ENCODE data around the gene CFAP61.

DNA sequence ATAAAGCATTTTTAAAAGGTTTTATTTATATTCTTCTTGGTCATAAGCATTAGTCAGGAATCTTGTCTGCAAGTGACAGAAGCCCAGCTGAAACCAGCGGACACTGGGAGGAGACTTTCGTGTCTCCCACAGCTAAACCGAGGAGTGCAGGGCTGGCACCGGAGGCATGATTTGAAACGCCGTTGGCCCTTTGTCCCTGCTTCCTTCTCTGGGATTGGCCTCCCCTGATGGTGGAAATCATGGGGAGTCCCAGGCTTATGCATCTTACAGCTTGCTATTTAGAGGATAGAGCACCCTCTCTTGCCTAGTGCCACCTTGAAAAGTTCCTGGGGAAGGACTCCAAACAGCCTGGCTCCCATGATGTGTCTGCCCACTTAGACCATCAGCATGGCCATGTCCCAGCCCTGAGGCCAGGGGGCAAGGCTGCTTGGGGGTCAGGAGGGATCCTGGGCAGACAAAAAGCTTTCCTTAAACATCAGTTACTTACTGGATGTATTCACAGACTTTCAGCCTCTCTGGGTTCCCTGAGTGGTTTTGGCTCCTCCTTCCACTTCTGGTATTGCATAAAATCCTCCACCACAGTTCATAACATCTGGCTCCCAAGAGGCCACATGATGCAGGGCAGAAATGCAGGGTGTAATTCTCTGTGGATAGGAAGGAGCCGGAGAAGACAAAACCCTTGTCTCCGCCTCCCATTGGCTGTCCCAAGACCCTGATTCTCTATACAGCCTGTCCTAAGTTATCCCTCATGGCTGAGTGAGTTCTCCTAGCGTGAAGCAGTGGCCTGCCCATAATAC, 266.2 kb downstream of the CFAP61 start:
- TF ChIP-seq EP300 (IDR thresholded peaks at IDR 0.05; ENCODE audit: borderline replicate concordance in 1 of 2, low read depth in 1 of 2, low read length in 1 of 2), result no peak
- TF ChIP-seq, protein P1, sequence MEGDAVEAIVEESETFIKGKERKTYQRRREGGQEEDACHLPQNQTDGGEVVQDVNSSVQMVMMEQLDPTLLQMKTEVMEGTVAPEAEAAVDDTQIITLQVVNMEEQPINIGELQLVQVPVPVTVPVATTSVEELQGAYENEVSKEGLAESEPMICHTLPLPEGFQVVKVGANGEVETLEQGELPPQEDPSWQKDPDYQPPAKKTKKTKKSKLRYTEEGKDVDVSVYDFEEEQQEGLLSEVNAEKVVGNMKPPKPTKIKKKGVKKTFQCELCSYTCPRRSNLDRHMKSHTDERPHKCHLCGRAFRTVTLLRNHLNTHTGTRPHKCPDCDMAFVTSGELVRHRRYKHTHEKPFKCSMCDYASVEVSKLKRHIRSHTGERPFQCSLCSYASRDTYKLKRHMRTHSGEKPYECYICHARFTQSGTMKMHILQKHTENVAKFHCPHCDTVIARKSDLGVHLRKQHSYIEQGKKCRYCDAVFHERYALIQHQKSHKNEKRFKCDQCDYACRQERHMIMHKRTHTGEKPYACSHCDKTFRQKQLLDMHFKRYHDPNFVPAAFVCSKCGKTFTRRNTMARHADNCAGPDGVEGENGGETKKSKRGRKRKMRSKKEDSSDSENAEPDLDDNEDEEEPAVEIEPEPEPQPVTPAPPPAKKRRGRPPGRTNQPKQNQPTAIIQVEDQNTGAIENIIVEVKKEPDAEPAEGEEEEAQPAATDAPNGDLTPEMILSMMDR (IDR thresholded peaks at IDR 0.05), result no peak
- no peak for TF ChIP-seq RAD21 (IDR thresholded peaks at IDR 0.05; ENCODE audit: low read length)
- TF ChIP-seq RXRA (IDR thresholded peaks at IDR 0.05; ENCODE audit: borderline replicate concordance, low read depth), result no peak
- no peak for TF ChIP-seq NRF1 (IDR thresholded peaks at IDR 0.05; ENCODE audit: low read depth, low read length)
- TF ChIP-seq RCOR1 (IDR thresholded peaks at IDR 0.05; ENCODE audit: low read length), result no peak
- TF ChIP-seq TCF12 (IDR thresholded peaks at IDR 0.05), result no peak
- no peak for TF ChIP-seq POLR2AphosphoS5 (IDR thresholded peaks at IDR 0.05; ENCODE audit: low read depth, low read length)
